ENCODE data around the gene TCOF1.

Gene TCOF1

DNA sequence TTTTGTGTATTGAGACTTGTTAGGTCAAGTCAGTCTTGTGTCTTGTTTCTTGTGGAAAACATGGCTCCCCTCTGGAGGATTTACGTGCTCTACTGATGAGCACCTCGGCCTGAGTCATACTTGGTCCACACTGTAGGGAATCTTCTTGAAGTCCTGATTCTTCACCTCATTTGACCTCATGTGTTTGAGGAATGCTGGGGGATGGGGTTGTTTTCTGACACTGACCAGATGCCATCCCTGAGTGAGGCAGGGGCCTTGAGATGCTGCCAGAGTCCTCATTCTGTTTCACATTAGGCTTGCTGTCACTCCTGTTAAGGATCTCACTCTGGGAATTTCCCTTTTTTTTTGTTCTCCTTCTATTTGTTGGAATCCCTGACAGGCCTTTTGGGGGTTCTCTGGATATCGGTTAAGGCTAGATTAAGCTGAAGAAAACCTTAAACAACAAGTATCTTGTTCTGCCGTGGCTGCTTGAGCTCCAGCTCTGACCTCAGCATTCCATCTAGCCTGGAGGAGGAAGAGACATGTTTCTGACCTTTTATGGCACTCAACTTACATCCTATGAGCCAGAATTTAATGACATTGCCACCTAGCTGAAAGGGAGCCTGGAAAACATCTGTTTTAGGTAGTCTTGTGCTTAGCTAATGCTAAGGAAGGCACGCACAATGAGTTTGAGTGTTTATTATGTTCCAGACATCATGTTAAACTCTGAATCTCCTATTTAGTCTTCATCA is 20.6 kb downstream of the TCOF1 start:
- Histone ChIP-seq H3K9me3 (ENCODE audit: insufficient read depth, low read depth, low read length) (no peaks in the 10 kb centered on the region), H3K4me3 (ENCODE audit: low read length) (no peak overlapping the region), H3K27ac (ENCODE audit: low read length) (no peak overlapping the region), H3K36me3 (ENCODE audit: insufficient read depth, low read depth, low read length) (peaks cover 100% of the 10 kb centered on the region), H3K27me3 (ENCODE audit: insufficient read depth, low read length) (no peaks in the 10 kb centered on the region), H3K4me1 (ENCODE audit: insufficient read depth, low read length) (no peaks in the 10 kb centered on the region; the same call in 1 of the 2 replicates), H3K9ac (ENCODE audit: low read depth, low read length) (no peak overlapping the region)

DNA sequence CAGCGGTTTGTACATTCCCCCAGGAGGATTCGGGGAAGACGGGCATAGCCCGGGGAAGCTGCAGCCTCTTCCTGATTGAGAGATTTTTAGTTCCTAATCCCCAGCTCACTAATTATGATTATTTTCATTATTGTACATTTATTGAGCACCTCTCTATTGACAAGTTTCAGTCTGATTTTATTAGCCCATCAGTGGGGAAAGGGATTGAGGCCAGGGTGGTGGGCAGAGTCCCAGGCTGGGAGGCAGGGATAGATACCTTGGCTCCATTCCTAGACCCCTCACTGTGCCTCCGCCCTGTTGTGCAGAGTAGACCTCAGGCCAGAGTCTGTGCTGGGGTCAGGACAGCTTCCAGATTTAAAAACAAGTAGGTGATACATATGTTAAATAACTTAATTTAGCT is 27.2 kb downstream of the TCOF1 start:
- Histone ChIP-seq H3K9me3 (ENCODE audit: insufficient read depth, low read depth, low read length) (no peaks in the 10 kb centered on the region), H3K9ac (ENCODE audit: low read depth, low read length) (no peak overlapping the region), H3K27me3 (ENCODE audit: insufficient read depth, low read length) (no peaks in the 10 kb centered on the region), H3K4me1 (ENCODE audit: insufficient read depth, low read length) (no peaks in the 10 kb centered on the region), H3K27ac (ENCODE audit: low read length) (no peak overlapping the region), H3K36me3 (ENCODE audit: insufficient read depth, low read depth, low read length) (peaks cover 99% of the 10 kb centered on the region), H3K4me3 (ENCODE audit: low read length) (no peak overlapping the region)

DNA sequence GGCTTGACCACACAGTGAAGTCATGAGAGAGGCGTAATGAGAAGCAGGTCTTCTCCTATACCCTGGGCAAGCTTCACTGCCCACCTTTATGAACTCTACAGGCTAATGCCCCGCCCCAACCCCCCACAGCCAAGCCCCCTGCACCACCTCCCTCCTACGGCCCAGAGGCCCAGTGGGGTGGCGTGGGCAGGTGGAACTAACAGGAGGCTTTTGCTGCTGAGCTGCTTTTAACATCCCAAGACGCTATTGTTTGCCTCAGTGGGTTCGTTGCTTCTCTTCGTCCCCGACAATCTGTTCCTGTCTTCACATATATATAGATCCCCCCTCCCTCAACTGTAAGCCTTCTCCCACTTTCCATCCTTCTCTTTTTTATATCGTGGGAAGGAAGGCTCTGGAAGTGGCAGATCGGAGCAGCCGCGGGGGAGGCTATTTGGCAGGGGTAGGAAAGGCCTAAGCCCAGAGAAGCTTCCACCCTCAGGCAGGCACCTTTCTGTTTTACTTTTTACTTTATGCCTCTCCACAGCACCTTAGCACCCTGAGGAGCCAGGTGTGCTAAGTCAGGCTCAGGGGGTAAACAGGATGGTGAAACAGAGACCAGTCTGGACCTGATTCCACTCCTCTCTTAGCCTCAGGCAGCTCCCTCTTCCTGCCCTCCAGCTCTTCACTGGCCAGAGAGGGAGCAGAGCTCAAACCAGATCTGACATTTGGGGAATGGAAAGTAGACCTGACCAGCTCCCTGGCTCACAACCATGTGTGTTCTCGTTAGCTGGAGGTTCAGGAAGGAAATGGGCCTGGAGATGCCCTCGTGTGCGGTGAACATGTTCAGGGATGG is 28.7 kb downstream of the TCOF1 start:
- H3K4me3 ChIP-seq (ENCODE audit: low read length), result no peak overlapping the region
- H3K27me3 ChIP-seq (ENCODE audit: insufficient read depth, low read length), result no peaks in the 10 kb centered on the region
- no peak overlapping the region for H3K27ac ChIP-seq (ENCODE audit: low read length)
- no peaks in the 10 kb centered on the region for H3K9me3 ChIP-seq (ENCODE audit: insufficient read depth, low read depth, low read length)
- no peaks in the 10 kb centered on the region for H3K4me1 ChIP-seq (ENCODE audit: insufficient read depth, low read length)
- H3K36me3 ChIP-seq (ENCODE audit: insufficient read depth, low read depth, low read length), result peaks cover 99% of the 10 kb centered on the region
- no peak overlapping the region for H3K9ac ChIP-seq (ENCODE audit: low read depth, low read length)

DNA sequence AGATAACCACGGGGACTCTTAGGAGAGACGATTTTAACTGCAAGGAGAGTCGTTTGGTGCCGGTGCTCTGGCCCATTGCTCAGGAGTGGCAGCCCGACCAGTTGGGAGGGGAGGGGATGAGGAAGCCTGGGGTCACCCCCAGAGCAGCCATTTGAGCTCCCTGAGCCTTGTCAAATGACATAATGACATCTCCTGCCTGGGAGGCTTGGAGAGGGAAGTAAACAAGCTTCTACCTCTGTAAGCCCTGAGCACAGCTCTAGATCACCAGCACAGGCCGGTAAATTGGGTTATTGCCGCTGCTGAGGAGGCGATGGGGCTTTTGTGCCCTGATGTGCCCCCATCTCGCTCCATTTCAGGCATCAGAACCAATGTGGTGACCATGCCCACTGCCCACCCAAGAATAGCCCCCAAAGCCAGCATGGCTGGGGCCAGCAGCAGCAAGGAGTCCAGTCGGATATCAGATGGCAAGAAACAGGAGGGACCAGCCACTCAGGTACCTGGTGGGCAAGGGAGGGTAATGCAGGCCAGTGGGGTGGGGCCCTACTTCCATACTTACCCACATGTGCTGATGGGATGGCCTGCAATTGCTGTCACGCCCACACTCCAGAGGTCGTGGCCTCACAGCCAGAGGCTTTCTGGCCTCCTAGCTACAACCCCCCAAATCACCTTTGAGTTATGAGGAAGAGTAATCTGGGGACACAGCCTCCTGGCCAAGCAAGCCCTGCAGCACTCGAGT is 32.2 kb downstream of the TCOF1 start:
- H3K9me3 ChIP-seq (ENCODE audit: insufficient read depth, low read depth, low read length), result no peaks in the 10 kb centered on the region
- H3K9ac ChIP-seq (ENCODE audit: low read depth, low read length), result no peak overlapping the region
- H3K36me3 ChIP-seq (ENCODE audit: insufficient read depth, low read depth, low read length), result peaks cover 99% of the 10 kb centered on the region
- no peaks in the 10 kb centered on the region for H3K4me1 ChIP-seq (ENCODE audit: insufficient read depth, low read length)
- no peak overlapping the region for H3K4me3 ChIP-seq (ENCODE audit: low read length)
- H3K27me3 ChIP-seq (ENCODE audit: insufficient read depth, low read length), result no peaks in the 10 kb centered on the region
- no peak overlapping the region for H3K27ac ChIP-seq (ENCODE audit: low read length)

DNA sequence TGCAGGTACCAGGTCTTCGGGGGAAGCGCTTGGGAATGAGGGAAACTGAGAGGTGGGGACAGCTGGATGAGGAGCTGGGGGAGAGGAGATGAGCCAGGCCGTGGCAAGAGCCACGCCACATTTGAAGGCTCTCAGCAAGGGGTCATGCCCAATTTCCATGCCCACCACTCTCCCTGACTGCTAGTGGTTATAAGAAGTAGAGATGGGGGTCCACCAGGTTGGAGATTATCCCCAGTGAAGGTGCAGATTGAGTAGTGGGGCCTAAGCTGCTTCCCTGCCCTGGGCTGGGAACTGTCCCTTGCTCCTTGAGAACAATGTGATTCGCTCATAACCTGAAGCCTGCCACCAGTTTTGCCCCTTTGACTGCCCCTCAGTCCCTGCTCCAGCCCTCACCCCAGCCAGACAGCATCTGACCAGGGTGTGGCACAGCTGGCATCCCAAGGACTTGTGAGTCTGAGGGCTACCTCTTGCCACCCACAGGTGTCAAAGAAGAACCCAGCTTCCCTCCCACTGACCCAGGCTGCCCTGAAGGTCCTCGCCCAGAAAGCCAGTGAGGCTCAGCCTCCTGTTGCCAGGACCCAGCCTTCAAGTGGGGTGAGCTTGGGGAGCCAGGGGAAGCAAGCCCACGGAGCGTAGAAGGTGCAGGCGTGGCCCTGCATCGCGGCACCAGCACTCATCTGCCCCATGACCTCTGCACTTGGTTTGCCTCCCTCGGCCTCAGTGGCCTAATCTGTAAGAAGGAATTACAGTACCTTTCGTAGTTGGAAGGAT is 33.8 kb downstream of the TCOF1 start:
- H3K9me3 ChIP-seq (ENCODE audit: insufficient read depth, low read depth, low read length), result no peaks in the 10 kb centered on the region
- no peak overlapping the region for H3K27ac ChIP-seq (ENCODE audit: low read length)
- no peak overlapping the region for H3K9ac ChIP-seq (ENCODE audit: low read depth, low read length)
- no peak overlapping the region for H3K4me3 ChIP-seq (ENCODE audit: low read length)
- no peaks in the 10 kb centered on the region for H3K27me3 ChIP-seq (ENCODE audit: insufficient read depth, low read length)
- peaks cover 100% of the 10 kb centered on the region for H3K36me3 ChIP-seq (ENCODE audit: insufficient read depth, low read depth, low read length)
- H3K4me1 ChIP-seq (ENCODE audit: insufficient read depth, low read length), result no peaks in the 10 kb centered on the region

DNA sequence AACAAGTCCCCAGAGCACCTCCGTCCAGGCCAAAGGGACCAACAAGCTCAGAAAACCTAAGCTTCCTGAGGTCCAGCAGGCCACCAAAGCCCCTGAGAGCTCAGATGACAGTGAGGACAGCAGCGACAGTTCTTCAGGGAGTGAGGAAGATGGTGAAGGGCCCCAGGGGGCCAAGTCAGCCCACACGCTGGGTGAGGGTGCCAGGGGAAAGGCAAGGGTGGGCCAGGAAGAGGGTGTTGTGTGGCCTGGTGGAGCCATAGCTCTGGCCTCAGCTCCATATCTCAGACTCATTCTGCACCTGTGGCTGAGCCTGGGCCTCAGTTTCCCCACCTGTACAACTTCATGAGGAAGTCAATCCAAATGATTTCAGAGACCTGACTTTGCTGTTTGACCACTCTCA is 34.5 kb downstream of the TCOF1 start:
- Histone ChIP-seq H3K9me3 (ENCODE audit: insufficient read depth, low read depth, low read length) (no peaks in the 10 kb centered on the region), H3K27me3 (ENCODE audit: insufficient read depth, low read length) (no peaks in the 10 kb centered on the region), H3K27ac (ENCODE audit: low read length) (no peak overlapping the region), H3K36me3 (ENCODE audit: insufficient read depth, low read depth, low read length) (peaks cover 99% of the 10 kb centered on the region), H3K4me1 (ENCODE audit: insufficient read depth, low read length) (no peaks in the 10 kb centered on the region), H3K9ac (ENCODE audit: low read depth, low read length) (no peak overlapping the region), H3K4me3 (ENCODE audit: low read length) (no peak overlapping the region)

DNA sequence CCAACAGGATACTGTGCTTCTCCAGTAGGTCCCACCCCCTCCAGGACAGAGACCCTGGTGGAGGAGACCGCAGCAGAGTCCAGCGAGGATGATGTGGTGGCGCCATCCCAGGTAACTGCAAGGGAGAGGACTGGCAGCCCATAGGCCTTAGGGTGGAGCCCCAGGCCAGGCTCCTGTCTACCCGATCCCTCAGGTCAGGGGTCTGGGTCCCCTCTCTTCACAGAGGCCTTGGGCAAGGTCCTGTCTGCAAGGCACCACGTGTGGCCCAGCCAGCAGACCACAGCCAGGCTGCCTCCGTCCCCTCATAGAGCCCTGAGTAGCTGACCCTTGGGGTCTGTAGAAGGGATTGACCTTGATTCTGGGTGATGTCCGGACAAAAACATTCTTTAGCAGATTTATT is 35.2 kb downstream of the TCOF1 start:
- Histone ChIP-seq H3K4me1 (ENCODE audit: insufficient read depth, low read length) (no peaks in the 10 kb centered on the region), H3K27ac (ENCODE audit: low read length) (no peak overlapping the region), H3K4me3 (ENCODE audit: low read length) (no peak overlapping the region), H3K27me3 (ENCODE audit: insufficient read depth, low read length) (no peaks in the 10 kb centered on the region), H3K36me3 (ENCODE audit: insufficient read depth, low read depth, low read length) (peaks cover 99% of the 10 kb centered on the region), H3K9ac (ENCODE audit: low read depth, low read length) (no peak overlapping the region), H3K9me3 (ENCODE audit: insufficient read depth, low read depth, low read length) (no peaks in the 10 kb centered on the region)

DNA sequence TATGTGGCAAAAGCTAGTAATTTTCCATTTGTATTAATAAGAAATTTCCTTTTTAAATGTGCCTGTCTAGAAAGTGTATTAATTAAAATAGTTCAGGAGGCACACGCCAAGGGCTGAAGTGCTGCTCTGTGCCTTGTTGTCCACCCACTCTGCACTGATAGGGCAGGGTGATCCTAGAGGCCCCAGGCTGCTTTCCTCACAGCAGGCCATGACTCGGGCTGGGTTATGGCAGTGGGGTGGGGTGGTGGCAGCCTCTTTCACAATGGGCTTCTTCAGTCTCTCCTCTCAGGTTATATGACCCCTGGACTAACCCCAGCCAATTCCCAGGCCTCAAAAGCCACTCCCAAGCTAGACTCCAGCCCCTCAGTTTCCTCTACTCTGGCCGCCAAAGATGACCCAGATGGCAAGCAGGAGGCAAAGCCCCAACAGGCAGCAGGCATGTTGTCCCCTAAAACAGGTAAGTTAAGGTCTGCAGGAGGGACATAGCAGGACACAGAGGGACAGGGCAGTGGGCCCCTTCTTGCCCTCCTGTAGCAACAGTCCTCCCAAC is 35.7 kb downstream of the TCOF1 start:
- no peak overlapping the region for H3K4me3 ChIP-seq (ENCODE audit: low read length)
- H3K9ac ChIP-seq (ENCODE audit: low read depth, low read length), result no peak overlapping the region
- H3K36me3 ChIP-seq (ENCODE audit: insufficient read depth, low read depth, low read length), result peaks cover 99% of the 10 kb centered on the region
- no peaks in the 10 kb centered on the region for H3K4me1 ChIP-seq (ENCODE audit: insufficient read depth, low read length)
- H3K27me3 ChIP-seq (ENCODE audit: insufficient read depth, low read length), result no peaks in the 10 kb centered on the region
- no peak overlapping the region for H3K27ac ChIP-seq (ENCODE audit: low read length)
- no peaks in the 10 kb centered on the region for H3K9me3 ChIP-seq (ENCODE audit: insufficient read depth, low read depth, low read length)

DNA sequence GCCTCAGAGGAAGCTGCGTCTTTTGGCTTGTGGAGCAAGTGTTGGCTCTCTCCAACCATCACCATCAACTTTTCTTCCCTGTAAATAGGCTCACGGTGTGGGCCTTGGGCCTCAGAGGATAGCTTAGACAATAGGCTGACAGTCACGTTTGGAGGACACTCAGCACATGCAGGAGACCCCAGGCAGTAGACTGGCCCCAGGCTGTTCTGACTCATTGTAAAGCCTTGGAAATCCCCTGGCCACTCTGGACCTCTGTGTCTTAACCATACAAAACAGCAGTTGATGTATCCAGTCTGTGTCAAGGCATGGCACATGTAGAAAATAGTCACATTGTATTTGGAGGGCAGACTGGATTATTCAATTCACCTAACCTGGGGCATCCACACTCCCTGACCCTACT is 36.6 kb downstream of the TCOF1 start:
- Histone ChIP-seq H3K9me3 (ENCODE audit: insufficient read depth, low read depth, low read length) (no peaks in the 10 kb centered on the region), H3K4me3 (ENCODE audit: low read length) (no peak overlapping the region), H3K36me3 (ENCODE audit: insufficient read depth, low read depth, low read length) (peaks cover 99% of the 10 kb centered on the region), H3K4me1 (ENCODE audit: insufficient read depth, low read length) (no peaks in the 10 kb centered on the region), H3K27me3 (ENCODE audit: insufficient read depth, low read length) (no peaks in the 10 kb centered on the region), H3K27ac (ENCODE audit: low read length) (no peak overlapping the region), H3K9ac (ENCODE audit: low read depth, low read length) (no peak overlapping the region)

DNA sequence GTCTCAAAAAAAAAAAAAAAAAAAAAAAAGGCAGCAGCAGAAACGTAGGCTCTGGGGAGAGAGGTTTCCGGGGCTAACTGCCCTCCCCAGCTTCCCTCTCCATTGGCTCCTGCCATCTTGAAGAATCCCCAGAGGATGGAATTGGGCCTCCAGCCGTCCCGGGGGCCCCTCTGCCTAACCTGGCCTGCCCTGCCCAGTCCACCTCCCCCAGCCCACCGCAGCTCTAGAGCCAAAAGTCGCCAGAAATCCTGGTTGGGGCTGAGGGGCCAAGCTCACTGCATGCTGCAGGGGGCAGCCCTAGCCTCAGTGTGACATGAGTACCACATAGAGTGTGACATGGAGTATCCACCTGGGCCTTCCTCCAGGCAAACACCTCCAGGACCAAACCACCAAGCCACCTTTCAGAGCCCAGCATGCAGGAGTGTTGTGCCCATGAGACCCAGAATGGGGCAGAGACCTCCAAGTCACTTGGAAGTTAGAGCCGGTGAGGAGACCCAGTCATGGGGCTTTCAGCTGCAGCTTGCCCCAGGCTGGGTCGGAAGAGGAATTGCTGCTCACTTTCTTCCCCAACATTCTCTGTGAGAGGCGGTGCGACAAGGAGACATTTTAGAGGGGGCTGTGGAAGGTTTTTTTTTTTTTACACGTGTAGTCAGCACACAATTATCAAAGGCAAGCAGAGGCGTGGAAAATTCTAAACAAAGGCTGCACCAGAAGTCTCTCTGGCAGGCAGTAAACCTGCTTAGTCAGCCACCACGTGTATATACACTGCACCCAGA is 37.6 kb downstream of the TCOF1 start:
- Histone ChIP-seq H3K4me1 (ENCODE audit: insufficient read depth, low read length) (no peaks in the 10 kb centered on the region), H3K27me3 (ENCODE audit: insufficient read depth, low read length) (no peaks in the 10 kb centered on the region), H3K36me3 (ENCODE audit: insufficient read depth, low read depth, low read length) (peaks cover 99% of the 10 kb centered on the region), H3K9ac (ENCODE audit: low read depth, low read length) (no peak overlapping the region), H3K27ac (ENCODE audit: low read length) (no peak overlapping the region), H3K9me3 (ENCODE audit: insufficient read depth, low read depth, low read length) (no peaks in the 10 kb centered on the region), H3K4me3 (ENCODE audit: low read length) (no peak overlapping the region)

DNA sequence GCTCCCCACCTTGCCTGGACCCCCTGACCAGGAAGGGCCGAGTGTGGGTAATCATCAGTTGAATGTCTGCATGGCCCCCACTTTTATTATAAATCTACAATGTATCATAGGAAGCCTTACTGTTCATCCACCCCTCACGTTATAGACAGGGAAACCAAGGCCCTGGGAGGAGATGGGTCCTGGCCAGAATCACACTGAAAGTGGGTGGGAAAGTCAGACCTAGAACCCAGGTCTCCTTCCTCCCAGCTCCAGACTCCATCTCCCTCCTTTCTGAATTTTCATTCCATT is 38.1 kb downstream of the TCOF1 start:
- no peak overlapping the region for H3K9ac ChIP-seq (ENCODE audit: low read depth, low read length)
- no peak overlapping the region for H3K27ac ChIP-seq (ENCODE audit: low read length)
- H3K27me3 ChIP-seq (ENCODE audit: insufficient read depth, low read length), result no peaks in the 10 kb centered on the region
- H3K36me3 ChIP-seq (ENCODE audit: insufficient read depth, low read depth, low read length), result peaks cover 99% of the 10 kb centered on the region
- H3K9me3 ChIP-seq (ENCODE audit: insufficient read depth, low read depth, low read length), result no peaks in the 10 kb centered on the region
- H3K4me3 ChIP-seq (ENCODE audit: low read length), result no peak overlapping the region
- H3K4me1 ChIP-seq (ENCODE audit: insufficient read depth, low read length), result no peaks in the 10 kb centered on the region

All from iPS-20b (cell line).